Fibroblast of skin of scalp (primary cell): ENCODE results near the gene LYRM4.

ENCODE experiments used
- DNase-seq: peaks from one replicate; pipeline ENCODE4 v3.0.0-alpha.2; 2013

LYRM4 gene

DNA sequence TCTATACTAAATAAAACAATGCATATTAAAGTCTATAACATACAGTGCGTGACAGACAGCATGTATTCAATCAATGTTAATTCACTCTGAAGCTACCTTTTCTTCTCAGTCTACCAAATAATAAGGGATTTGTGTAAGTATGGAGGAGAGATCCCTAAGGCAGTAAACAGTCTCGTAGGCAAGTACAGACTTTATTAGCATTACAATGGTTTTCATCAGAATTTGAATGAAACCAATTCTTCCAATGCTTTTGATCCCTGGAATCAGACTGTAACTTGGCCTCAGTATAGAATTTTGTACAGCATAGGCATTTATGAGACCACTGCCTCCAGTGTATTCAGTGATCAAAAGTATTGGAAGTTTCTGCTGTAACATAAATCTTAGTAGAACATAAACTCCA is 19.5 kb downstream of the LYRM4 start:
- no peak for DNase-seq

DNA sequence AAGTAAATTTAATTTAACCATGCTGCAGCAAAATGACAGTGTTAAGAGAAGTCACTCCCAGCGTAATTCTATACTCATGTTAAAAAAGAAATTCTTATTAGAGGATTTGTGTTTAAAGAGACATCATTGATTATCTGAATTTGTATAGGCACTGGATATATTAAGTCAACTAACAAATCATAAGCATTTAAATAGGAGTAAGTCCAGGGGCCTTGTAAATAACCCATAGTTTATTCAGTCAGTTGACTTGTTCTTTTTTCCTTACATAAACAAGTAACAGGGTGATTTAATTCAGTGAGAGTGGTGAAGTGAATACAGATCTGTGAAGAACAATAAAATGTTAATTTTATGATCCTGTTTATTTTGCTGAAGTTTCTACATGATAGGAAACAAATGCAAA is 22.4 kb downstream of the LYRM4 start:
- no peak for DNase-seq

DNA sequence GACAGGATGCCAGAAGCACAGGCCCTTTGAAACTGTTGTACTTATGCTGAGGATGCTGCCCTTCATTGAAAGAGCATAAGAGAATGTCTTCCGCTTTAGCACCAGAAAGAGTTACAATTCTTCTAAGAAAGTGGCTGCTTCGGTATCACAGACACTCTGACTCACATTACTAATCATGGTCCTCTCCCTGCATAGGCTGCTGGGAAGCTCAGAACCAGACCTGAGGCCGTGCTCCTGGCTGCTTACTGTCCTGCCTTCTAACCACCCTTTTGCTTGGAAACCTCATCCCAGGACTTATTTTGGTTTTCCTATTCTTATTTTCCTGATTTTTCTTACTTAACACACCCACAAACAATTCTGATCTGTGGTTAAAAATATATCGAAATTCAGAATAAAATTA is 22.9 kb downstream of the LYRM4 start:
- DNase-seq = no peak

GRCh38 chr6:5235830-5236229 is 24.9 kb downstream of the LYRM4 start:
- DNase-seq = no peak

DNA sequence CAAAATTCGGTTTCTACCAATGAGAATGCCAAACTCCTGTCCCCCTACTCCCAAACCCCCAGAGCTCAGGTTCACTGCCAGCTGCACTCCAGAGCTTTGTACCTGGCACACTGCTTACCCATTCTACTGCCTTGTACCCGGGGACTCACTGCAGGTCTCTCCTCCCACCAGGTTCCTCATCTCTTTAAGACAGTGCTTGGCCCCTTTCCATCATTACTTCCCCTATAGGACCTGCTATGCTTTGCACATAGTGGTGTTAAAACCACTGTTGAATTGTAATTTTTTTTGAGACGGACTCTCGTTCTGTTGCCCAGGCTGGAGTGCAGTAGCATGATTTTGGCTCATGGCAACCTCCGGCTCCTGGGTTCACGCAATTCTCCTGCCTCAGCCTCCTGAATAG is 25.9 kb downstream of the LYRM4 start:
- no peak for DNase-seq

DNA sequence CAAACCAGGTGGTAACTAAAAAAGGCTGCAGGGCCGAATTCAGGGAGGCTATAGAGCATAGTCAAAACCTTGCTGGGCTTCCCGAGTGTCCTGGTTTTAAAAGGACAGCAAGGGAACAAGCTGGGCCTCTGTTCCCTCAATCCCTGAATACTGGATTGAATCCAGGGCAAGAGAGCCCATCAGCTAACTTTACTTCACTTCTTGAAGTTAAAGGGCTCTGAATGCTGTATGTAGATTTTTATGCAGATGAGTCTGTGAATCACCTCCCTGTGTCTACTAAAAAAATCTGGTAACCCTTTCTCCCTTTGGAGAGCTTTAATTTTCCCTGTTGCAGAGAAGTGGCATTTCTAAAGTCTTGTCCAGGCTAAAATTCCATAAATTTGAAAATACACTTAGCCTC is 29.5 kb downstream of the LYRM4 start:
- no peak for DNase-seq

DNA sequence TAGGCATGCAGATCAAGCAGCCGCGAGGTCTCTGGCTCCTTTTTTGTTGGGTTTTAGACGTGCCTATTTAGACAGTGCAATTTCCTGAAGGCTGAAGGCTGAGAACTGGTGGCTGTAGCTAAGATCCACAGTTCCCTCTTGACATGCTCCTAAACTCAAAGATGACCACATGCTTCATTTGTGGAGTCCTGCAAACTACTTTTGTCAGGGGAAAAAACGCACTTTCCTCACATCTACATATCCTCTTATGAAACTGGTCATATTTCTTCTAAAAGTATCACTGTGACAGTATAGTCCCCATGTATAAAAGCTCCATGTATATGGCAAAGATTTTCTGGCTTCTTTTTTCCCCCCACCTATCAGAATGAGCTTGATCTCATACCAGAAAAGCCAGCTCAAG is 30.7 kb downstream of the LYRM4 start:
- no peak for DNase-seq

GRCh38 chr6:5229356-5229755 is 31.4 kb downstream of the LYRM4 start:
- DNase-seq = no peak

GRCh38 chr6:5223309-5223708 is 37.4 kb downstream of the LYRM4 start:
- no peak for DNase-seq

- DNase-seq = no peak
Observed at GRCh38 chr6:5220443-5220842, 40.3 kb downstream of the LYRM4 start.

DNA sequence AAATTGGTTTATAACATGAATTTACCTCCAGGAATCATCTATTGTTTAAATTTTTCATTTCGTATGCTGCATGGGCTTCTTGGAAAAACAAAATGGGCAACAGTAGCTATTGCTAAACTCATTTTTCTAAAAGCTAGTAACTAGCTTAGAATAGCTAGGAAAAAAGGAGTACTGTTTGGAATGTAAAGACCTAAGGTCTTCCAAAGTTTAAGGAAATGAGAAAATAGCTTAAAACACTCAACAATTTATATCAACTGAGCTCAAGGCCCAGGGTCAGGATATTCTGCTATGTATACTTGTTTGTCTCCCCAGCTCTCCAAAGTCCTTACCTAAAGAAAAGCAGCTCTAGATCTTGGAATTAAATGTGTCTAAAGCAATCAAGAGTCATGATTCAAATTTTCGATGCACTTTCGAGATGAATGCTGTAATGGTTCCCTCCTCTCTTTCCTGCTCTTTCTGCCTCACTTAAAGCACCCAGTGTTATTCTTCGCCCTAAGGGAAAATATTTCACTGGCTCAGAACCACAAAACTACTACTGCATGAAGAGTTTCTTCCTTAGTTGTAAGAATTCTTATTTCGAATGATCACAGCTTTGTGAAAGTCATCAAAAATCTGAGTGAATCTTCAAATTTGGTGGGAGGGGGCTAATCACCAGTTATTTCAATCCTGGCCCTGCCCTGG is 41.6 kb downstream of the LYRM4 start:
- no peak for DNase-seq

DNA sequence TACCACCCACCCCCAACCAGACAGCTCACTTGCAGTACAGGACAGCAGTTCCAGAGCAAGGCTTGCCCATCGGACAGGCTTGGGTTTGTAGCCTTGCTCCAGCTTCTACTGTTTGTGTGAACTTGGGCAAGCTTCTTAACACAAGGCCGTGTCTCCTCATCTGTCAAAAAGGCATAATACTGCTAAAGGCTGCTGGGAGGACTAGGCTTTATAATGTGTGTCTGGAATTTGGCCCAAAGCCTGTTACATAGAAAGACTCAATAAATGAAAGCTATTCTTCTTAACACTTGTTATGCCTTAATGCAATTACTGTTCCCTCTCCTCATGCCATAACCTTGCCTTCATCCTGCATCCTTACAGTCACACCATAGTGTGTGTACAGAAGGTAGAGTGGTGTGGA is 43.4 kb downstream of the LYRM4 start:
- no peak for DNase-seq

DNA sequence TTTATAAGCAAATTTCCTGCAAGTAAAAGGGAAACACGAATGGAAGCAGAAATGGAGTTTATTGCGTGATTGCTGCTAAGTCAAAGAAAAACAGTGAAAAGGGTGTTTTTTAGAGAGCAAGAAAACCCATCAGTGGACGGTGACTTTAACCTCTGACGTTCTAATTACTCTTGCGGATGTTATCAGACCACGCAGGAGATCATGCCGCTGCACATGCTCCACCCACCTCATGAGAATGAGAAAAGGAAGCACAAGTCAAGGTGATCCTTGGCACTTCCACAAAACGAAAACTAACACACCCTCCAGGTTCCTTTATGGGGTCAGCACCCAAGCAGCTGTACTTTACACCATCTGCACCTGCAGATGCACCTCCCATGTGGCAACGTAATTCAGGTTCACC is 45.0 kb downstream of the LYRM4 start:
- no peak for DNase-seq

- peak; percentile 30 for DNase-seq
Observed at GRCh38 chr6:5215159-5215558, 45.6 kb downstream of the LYRM4 start.

GRCh38 chr6:5214570-5215052 is 46.1 kb downstream of the LYRM4 start:
- peak; percentile 46 for DNase-seq

GRCh38 chr6:5213836-5214235 is 46.9 kb downstream of the LYRM4 start:
- DNase-seq = peak; percentile 78

DNA sequence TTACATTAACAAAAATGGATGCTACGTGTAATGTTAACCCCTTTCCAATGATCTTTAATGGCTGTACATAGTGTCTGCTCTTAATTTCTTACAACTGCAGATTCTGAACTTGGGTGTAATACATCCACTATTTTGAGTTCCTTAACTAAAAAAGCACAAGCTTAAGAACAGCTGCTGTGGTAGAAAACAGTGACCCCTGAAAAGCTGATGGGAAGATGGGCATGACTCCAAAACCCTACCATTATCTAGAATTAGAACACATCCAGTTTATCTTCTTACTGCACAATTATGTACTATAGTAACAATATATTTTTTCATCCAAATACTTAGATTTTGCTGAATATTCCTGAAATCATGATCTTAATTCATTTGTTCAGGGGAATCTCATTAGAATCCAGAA is 49.3 kb downstream of the LYRM4 start:
- DNase-seq = no peak

- DNase-seq = peak; percentile 92
Observed at GRCh38 chr6:5208471-5208971, 52.2 kb downstream of the LYRM4 start.

DNA sequence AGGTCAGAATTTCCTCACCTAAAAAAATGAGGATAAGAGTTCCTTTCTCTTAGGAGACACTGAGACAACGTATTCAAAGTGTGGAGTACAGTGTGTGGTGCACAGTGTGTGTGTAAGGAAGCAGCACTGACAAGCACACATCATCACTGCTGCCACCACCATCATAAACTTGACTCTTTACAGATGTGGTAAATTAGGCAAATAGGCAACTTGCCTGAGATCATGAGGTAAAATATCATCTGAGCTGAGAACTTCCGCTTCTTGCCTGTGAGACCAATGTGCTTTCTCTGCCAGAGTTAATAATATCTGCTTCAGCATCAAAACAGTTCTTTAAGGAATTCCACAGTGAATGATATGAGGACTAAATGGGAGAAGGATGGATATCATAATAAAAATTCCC is 52.7 kb downstream of the LYRM4 start:
- DNase-seq = peak; percentile 82

DNA sequence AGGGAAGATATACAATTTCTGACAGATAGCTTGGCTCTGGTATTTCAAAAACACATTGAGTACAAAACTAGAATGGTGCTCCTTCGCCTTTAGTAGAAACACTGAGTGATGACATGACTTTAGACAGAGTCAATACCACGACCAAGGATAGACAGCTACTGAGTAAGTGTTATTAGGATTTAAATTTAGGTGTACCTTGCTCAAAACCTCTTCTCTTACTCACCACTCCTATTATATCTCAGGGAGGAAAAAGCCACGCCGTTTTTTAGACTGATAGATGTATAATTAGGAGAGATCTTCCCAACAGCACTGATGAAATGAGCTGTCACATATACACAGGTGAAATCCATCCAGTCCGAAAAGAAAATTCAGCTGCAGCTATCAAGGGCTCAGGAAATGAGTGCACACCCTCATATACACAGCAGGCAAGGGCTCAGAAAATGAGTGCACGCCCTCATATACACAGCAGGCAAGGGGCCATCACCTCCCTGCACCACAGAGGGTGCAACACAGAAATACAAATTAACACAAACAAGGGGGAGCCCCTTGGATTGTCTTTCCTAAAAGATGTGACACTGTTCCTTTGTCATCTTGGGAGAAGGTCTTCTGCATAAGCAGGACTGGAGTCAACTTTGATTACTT is 53.7 kb downstream of the LYRM4 start:
- no peak for DNase-seq

DNA sequence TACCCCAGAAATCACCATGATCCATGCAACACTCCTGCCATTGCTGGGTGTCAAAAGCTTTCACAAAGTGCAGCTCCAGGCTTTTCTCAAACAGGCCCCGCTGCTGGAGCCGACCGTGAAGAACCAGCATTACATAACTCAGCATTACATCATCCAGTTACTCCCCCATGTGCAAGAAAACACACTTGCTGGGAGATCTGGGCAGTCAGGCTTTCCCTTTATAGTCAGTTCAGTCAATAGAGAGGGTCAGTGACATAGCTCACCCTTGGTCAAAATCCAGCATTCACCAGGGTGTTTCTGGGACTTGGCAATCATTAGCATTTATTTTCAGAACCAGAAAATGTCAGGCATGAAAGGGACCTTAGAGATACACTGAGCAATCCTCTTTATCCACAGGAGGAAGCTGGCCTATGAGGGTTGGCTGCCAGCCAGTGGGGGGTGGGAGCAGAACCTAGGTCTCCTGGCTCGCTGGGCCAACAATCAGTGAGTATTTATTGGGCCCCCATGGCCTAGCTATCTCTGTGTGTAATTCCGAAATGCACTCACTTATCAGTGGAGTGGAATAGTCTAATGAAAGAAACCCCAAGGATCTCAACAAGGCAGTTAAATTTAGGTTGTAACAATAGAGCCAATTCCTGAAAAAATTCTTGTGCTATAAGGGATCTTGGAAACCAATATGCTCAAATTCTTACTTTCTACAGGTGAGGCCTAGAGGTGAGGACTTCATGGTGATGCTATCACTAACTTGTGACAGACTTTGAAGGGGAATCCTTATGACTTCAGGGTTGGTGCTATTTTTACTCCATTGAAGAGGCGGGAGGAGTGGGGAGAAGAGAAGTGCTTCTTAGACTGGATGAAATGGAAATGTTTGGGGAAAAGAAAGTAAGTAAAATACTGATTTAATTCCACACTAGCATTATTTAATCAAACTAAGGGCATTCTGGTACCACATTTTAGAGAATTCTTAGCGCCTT is 54.6 kb downstream of the LYRM4 start:
- peak; percentile 66 for DNase-seq

- DNase-seq = peak; percentile 43
Observed at GRCh38 chr6:5205035-5205507, 55.7 kb downstream of the LYRM4 start.

DNA sequence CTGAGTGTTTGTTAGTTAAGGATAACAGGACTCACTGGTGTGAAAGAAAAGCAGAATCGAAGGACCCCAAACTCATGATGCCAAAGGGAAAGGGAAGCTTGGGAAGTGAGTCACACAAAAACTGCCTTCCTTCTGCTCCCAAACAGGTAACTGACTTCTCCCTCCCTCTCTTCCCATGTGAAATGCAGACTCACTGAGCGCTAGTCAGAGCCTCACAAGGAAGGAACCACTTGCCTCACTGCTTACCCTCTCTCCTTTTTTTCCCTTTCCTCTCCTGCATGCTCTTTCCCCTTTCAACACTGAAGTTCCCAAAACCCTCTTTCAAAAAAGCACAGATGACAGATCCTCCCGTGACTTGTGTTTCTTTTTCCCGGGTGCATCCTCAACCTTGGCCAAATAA is 56.4 kb downstream of the LYRM4 start:
- no peak for DNase-seq
